Stimulated activated CD4-positive, alpha-beta T cell treated with anti-CD3 and anti-CD28 coated beads, Interleukin-15, amount 100 ng/mL, for 24 hours (primary cell): ENCODE measurements around the gene LCORL.
"Not testable (repeated sequence)": the region's sequence is repeated elsewhere in the genome, so short reads cannot be mapped to it uniquely, and the experiment has no call there.

Experiments
- DNase-seq: peaks from one replicate; pipeline ENCODE4 v3.0.0-alpha.2; 2020

Gene LCORL

DNA sequence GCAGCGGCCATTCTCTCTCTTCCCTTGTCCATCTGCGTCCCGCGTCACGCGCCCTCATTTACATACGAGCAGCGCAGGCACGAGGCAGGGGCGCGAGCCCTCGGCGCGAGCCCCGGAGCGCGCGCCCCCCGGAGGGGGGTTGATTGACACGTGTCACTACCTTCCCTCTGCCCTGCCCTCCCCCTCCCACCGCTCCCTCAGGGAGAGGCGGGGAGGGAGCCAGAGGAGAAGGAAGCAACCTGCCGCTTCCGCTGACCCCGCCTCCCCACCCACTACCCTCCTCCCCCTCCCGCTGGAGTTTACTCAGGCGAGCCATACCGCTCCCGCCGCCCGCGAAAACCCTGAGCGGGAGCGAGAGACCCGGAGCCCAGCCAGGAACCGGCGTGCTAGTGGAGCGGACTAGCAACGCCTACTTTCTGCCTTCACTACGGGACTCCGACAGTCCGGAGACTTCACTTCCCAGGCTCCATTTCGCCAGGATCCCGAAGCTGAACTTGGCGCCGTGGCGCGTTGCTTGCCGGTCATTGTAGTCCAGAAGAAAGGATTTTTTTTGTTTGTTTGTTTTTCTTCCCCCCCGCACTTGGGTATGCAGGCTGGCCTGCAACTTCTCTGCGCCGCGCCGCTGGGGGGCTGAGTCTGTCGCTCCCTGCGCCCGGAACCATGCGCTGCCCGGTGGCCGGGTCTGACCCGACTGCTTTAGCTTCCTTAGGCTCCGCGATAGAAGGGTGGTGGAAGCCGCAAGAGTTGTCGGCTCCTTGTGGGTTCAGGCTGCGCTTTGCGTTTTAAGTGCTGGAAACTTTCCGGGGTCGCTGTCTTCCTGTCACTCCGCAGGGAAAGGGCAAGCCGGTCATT is at the start of gene LCORL:
TSS of gene LCORL (minus strand) at position 36 of the 852 bp plus-strand sequence. CDS start at position 32, 4 bp downstream.
- peak; percentile 92 for DNase-seq

DNA sequence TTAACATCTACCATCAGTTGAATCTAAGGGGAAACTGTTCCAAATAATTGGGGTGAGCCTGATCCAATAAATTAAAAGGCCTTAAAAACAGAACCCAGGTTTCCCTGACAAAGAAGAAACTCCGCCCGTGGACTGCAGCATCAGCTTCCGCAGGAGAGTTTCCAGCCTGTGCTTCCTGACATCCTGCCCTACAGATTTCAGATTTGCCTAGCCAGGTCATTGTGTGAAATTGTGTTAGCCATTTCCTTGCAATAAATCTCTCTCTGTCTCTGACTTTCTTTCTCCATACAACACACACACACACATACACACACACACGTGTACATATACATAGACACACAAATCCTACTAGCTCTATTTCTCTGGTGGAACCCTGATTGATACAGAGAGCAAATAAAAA is 48.3 kb upstream of the LCORL start:
- no peak for DNase-seq

DNA sequence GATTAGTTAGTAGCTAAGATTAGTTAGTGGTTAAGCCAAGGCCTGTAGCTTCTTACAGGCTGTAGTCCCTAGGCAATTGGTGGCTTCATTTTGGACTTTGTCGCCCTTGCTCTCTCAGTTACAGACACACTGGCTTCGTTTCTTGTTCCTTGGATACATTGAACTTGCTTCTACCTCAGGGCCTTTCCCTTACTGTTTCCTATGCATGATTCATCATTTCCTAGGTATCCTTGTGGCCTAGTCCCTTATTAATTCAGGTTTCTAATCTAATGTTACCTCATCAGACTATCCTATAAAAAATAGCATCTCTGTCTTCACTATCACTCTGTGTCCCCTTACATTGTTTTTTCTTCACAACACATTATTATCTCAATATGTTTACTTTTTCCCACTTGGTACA is 45.5 kb upstream of the LCORL start:
- no peak for DNase-seq

DNA sequence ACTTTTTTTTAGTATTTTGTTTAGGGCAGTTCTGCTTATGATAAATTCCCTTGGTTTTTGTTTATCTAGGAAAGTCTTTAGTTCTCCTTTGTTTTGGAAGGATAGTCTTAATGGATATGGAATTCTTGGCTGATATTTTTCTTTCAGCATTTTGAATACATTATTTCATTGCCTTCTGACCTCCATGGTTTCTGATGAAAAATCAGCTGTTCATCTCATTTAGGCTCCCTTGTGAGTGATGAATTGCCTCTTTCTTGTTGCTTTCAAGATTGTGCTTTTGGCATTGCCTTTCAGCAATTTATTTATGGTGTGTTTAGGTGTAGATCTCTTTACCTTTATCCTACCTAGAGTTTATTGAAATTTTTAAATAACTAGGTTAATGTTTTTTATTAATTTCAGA is 41.5 kb upstream of the LCORL start:
- no peak for DNase-seq

DNA sequence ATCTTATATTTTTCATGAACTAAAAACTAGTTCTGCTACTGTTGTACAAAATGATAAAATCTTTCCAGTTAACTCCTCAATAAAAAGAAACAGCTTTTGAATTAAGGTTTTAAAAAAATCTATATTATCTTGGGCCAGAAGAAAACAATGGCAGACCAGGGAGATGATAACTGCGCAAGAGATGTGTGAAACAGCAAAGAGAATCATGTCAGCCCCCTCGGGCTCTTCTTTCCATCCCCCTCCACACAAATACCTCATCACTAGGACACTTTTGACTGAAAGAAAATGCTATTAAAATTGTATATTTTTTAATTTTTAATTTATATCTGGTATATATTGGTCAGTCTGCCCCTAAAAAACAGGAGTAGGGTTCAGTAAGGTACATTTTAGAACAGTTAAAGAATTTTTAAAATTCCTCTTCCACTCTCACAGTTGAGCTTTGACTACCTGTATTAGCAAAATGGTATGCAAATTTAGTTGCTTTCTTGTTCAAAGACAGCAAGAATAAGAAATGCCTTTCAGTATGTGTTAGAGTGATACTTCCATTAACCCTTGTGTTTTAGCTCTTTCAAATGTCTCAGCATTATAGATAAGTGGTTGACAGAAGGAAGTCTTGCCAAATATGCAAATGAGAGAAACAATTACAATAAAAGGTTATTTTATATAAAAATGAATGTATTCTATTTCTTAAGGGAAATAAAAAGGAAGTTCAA is 36.4 kb upstream of the LCORL start:
- DNase-seq, result no peak

DNA sequence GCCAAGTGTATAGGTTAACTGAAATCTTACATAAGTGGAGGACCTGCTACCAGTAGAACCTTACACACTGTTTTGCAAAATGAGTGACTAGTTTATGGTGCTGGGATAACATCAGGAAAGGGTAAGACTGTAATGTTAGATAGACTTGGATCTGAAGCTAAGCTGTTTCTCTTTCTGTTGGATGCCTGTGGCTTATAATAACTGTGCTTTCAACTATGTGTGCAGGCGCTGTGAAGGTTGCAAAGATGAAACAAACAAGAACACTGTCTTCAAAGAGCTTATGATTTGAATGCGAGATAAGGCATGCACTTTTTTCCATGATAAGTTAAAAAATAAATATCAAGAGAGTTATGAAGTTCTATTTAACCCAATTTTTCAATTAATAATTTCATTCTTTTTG is 34.5 kb upstream of the LCORL start:
- no peak for DNase-seq

DNA sequence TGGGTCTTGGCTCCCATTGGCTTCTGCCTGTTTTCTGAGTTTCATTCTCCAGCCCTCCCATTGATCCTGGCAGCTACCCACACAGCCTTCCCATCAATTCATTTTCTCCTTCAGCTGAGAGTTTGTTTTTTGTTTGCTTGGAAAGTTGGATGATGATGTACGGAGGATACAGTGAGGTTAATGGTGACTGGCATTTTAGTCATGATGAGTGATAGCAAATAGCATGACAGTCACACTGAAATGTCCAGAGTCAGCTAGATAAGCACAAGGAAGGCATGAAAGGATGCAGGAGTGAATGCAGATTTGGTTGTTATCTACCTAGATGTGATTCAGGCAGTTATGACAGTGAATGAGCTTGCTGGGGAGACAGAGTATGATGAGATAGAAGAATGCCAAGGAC is 30.6 kb upstream of the LCORL start:
- no peak for DNase-seq

DNA sequence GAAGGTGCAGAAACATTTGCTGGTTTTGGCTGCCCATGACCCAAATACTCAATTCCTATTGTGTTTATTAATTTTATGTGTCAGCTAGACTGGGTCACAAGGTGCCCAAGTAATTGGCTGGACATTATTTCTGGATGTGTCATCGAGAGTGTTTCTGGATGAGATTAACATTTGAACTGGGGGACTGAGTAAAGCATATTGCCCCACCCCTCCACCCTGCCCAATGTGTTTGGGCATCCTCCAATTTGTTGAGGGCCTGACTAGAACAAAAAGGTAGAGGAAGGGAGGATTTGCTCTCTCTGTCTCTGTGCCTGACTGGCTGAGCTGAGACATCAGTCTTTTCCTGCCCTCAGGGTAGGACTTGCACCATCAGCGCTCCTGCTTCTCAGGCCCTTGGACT is 29.7 kb upstream of the LCORL start:
- no peak for DNase-seq

DNA sequence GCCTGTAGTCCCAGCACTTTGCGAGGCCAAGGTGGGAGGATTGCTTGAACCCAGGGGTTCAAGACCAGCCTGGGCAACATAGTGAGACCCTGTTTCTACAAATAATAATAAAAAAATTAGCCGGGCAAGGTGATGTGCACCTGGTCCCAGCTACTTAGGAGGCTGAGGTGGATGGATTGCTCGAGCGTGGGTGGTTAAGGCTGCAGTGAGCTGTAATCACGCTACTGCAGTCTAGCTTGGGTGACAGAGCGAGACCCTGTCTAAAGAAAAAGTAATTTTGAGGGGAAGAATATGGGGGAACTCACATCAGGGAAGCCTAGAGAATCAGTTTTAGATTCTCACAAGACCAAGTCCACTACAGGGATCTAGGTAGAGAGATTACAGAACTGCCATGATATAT is 28.9 kb upstream of the LCORL start:
- no peak for DNase-seq

DNA sequence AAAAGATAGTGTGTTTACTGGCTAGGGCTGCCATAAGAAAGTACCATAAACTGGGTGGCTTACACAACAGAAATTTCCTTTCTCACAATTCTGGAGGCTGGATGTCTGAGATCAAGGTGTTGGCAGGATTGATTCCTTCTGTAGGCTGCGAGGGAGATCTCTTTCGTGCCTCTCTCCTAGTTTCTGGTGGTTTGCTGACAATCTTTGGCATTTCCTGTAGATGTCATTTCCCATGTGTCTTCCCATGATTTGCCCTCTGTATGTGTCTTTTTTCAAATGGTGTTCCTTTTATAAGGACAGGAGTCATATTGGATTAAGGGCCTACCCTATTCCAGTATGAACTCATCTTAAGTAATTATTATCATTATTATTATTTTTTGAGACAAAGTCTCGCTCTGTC is 27.9 kb upstream of the LCORL start:
- DNase-seq, result no peak

DNA sequence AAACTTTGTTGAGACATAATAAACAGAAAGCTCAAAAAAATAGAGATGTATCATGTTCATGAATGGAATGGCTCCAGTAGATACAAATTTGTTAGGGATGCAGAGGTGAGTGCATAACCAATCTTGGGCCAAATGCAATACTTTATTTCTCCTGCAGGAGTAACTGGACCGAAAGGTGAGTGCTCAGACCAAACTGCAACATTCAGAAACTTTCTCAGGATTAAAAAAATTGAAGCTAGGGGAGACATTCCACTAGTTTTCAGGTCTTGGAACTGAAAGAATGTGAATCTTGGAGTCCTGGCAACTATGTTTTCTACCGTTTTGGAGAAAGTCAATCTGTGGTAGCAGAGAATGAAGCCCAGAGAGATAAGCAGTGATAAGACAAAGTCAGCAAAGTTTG is 21.2 kb upstream of the LCORL start:
- no peak for DNase-seq

DNA sequence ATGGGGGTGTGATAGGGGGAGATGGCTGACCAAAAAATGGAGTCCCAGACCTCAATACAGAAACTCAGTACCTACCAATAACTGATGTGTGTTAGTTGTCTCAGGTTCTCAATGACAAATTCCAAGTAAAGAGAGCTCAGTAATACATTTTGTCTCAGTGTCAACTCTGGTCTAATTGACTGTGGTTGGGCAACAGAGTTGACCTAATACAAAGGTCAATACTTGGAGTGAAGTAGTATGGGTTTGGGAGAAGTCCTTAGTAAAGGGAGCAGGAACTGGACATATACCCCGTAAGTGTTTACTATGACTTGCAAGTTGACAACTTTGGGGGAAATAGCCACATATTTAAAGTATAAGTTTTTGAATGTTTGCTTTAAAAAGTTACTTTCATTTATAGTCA is 20.5 kb upstream of the LCORL start:
- DNase-seq, result no peak

DNA sequence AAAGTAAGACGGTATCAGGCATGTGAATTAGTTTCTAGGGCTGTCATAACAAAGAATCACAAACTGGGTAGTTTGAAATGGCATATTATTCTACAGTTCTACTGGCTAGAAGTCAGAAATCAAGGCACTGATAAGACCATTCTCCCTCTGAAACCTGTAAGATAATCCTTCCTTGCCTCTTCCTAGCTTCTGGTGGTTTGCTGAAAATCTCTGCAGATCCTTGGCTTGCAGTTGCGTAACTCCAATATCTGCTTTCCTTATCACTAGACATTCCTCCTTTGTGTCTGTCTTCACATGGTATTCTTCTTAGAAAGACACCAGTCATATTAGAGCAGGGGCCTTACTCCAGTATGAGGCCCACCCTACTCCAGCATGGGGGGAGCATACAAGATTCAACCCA is 19.6 kb upstream of the LCORL start:
- no peak for DNase-seq

DNA sequence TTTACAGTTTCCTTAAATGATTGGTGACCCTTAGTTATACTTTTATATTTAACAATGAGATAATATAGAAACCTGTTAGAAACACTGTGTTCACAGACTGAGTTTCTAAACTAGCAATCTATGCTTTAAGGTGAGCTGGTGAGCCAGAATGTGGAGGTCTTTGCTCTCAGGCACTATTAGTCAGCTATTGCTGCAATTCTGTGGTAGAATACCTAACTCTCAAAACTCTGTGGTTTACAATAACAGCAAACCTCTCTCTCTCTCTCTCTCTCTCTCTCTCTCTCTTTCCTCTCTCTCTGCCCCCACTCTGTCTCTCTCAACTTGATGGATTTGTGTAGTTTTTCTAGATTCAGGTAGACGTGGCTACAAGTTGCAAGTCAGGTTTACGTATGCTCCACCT is 17.6 kb upstream of the LCORL start:
- no peak for DNase-seq

DNA sequence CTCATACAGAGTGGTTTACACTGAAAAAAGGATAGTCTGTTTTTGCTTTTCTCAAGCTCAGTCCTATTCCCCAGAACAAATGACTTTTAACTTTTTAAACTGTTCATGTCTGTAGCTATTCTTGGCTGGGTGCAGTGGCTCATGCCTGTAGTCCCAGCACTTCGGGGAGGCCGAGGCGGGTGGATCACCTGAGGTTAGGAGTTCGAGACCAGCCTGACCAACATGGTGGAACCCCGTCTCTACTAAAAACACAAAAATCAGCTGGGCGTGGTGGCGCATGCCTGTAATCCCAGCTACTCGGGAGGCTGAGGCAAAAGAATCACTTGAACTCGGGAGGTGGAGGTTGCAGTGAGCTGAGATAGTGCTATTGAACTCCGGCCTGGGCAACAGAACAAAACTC is 14.8 kb upstream of the LCORL start:
- not testable (repeated sequence) for DNase-seq

DNA sequence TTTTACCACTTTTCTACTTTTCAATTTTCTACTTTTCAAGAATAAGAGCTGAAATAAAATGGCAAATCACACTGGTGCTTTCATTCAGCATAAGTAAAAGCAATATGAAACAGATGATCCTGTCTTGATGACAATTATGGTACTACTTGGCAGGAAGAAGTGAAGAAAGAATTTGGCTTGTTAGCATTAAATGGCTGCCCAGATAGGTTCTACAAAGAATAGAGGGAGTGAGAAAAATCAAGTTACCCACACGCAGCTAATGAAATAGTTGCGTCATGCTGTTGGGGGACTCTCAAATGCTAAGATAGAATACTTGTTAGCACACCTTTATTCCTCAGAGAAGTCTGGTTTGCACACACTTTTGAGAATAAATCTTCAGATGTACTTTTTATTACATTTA is 12.5 kb upstream of the LCORL start:
- no peak for DNase-seq

DNA sequence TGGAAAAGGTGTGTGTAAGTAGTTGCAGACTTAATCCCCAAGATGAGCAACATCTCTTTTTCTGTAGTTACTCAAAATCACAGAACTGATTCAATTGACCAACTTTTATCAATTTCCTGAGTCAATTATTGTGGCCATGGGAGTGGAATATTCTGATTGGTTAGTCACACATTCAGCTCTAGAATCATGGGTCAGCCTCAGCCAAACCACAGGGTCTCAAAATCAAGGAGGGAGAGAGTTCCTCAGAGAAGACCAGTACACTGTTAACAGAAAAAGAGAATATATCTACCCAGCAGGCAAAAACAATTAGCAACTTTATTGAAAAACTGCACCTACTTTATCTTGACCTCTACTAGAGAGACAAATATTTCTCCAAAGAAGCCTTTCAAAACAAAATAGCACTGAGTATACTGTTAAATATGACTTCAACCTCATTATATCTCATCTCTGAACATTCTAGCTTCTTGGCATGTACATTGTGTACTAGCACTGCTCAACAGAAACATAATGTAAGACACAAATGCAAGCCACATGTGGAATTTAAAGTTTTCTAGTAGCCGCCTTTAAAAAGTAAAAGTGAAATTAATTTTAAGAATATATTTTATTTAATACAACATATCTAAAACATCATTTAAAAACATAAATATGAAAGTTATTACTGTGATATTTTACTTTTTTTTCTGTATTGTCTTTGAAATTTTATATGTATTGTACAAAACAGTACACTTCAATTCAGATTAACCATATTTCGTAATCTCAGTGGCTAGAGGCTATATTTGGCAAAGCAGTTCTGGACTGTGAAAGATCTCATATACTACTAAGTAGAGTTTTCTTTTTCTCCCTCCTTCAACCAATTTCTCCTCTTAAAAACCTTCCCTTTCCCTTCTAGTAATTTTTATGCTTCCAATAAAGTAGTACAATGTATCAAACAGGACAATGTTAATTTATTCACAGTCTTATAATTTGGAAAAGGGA is 11.8 kb upstream of the LCORL start:
- no peak for DNase-seq

DNA sequence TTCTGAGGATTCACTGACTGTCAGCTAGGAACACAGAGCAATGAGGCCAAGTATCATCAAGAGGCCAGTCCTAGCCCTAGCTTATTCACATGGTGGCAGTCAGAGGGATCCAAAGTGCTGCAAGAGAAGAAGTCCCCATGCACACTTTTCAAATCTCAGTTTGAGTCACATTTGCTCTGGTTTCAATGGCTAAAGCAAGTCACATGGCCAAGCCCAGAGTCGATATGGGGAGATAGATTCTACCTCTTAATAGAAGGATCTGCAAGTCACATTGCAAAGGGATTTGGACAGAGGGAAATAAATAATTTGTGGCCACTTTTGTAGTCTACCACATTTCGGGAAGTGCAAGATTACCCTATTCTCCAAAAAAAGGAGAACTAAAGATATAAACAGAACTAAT is 3.7 kb upstream of the LCORL start:
- DNase-seq, result no peak

DNA sequence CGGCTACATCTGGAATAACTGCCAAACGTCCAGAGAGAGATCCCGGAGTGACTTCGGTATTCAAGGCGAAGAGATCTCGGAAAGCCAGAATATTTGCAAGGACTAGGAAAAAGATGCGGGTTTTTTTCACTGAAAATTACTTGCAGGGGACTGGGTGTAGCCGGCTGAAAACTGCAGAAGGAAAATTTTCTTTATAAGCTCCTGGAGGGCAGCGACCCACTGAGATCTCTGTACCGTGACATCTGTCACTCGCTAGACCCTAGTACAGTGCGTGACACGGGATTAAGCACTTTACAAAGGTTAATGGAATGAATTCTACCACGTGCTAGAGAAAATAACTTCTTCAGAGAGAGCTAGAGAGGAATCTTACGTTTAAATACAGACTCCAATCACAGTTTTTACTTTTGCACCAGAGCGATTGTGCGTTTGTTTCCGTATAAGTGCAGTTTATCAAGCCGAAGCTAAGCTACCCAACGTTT is 1.1 kb upstream of the LCORL start:
- DNase-seq, result no peak

DNA sequence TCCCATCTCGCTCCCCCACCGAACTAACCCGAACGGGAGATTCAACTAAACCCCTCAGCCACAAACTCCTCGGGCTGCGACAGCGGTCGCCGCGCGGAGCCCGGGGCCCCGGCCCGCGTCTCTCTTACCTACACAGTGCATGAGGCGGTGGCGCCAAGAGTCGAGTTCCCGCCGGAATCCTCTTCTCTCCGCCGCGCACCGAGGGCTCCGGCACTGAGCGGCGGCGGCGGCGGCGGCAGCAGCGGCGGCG is 160 bp downstream of the LCORL start:
- DNase-seq, result no peak

DNA sequence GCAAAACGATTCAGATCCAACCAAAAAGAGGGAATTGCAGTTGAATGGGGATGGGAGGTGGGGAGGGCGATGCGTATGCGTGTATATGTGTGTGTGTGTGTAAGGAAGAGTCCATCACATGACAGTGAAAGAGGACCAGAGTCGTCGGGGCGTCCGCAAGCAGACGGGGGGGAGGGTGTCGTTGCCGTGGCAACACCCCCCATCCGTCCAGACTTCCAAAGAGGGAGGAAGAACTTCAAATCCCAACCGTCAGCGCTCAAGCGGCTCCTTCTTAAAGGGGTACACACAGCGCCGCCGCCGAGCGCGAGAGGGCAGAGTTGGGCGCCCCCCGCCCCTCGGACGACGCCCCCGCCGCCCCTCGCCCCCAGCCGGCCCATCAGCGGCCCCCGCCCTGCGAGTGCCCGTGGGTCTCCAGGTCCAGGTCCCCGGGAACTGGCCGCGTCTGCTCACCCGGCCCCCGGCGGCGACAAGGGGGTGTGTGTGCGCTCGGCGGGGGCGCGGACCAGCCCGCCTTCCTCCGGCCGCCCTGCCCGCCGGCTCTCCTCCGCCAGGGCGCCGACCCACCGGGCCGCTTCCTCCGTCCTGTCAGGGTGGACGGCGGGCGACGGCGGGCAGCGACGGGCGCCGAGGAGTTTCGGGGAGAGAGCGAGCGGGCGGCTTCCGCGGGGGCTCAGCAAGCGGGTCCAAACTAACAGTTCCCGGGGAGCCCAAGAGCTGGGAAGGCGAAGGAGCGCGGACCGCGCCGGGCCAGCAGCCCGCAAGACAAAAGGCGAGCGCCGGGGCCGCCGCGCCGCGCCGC is 685 bp downstream of the LCORL start:
- DNase-seq, result peak; percentile 49

DNA sequence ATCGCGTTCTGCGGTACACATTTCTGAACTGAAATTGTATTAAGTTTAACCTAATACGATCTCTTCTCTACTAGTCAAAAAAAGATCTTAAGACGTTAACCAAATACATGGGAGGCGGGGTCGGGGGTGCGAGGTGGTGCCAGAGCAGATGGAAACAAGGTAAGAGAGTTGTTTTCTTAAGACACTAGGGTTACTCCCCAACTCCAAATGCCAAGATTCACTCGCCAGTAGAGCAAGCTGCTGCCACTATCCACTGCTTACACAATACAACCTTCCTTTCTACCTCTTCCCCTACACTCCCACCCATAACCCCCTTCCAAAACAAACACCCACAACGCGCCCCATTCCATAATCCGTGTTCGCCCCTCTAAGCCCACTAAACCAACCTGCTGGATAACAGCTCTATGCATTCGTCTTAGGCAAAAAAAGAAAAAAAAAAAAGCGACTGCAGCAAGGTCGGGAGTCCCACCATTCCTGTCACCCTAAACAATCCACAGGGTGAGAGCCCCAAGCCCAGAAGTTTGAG is 1.3 kb downstream of the LCORL start:
- peak; percentile 23 for DNase-seq
